Measurements from ENCODE around the gene ARHGAP26. TPM values are rescaled to one million over a fixed set of nuclear protein-coding genes. Genes with fewer than 3 reads are reported as not detected.

ARHGAP26 gene
- total and polyA plus RNA-seq, 10 donors, result 4.2 to 148 (median 55.5) TPM

GRCh38 chr5:143143973-143144372 lies 373.8 kb downstream of the ARHGAP26 start:
- WGBS, 5 donors, result 97 to 99% (median 97%) methylated on average over 3 of the region's 3 CpGs
- H3K27ac ChIP-seq, result no peak overlapping the region

GRCh38 chr5:143145243-143146160 lies 375.3 kb downstream of the ARHGAP26 start:
- Histone ChIP-seq H3K4me1 (peaks cover 0 to 16% (median 6%) of the 10 kb centered on the region in 6 donors), H3K27ac (peak overlapping the region in 6 of 8 donors; percentile 28 to 71 (median 64)), H3K4me3 (no peak overlapping the region)

More at GRCh38 chr5:143143973-143144372, 373.8 kb downstream of the ARHGAP26 start:
- H3K27me3 ChIP-seq (replicated peaks in 1 of 7), result no peaks in the 10 kb centered on the region
- no peak overlapping the region for H3K4me3 ChIP-seq
- peaks cover 0 to 19% (median 6%) of the 10 kb centered on the region in 6 donors for H3K4me1 ChIP-seq
- no peak for DNase-seq
- H3K36me3 ChIP-seq, result peaks cover 0 to 30% (median 0%) of the 10 kb centered on the region in 6 donors
- TF ChIP-seq CTCF (IDR thresholded peaks at IDR 0.05 in 8 of 11, conservative IDR thresholded peaks at IDR 0.05 in 3 of 11) (no peak), POLR2A (IDR thresholded peaks at IDR 0.05) (no peak)
- H3K9me3 ChIP-seq, result no peaks in the 10 kb centered on the region
- intact Hi-C loops (cut with DNase I; ENCODE audit: low total_unique reads), result no loop called here

GRCh38 chr5:143146161-143146560 lies 376.0 kb downstream of the ARHGAP26 start:
- H3K36me3 ChIP-seq, result peaks cover 0 to 40% (median 0%) of the 10 kb centered on the region in 6 donors
- intact Hi-C loops (cut with DNase I; ENCODE audit: low total_unique reads), result no loop called here
- H3K4me3 ChIP-seq, result no peak overlapping the region
- DNase-seq, result no peak
- peaks cover 0 to 14% (median 5%) of the 10 kb centered on the region in 6 donors for H3K4me1 ChIP-seq
- no peaks in the 10 kb centered on the region for H3K9me3 ChIP-seq
- H3K27me3 ChIP-seq (replicated peaks in 1 of 7), result no peaks in the 10 kb centered on the region
- H3K27ac ChIP-seq, result peak overlapping the region in 5 of 8 donors; percentile 57 to 71 (median 66)
- TF ChIP-seq CTCF (IDR thresholded peaks at IDR 0.05 in 8 of 11, conservative IDR thresholded peaks at IDR 0.05 in 3 of 11) (no peak), POLR2AphosphoS5 (IDR thresholded peaks at IDR 0.05) (no peak), POLR2A (IDR thresholded peaks at IDR 0.05) (no peak)

More at GRCh38 chr5:143145243-143146160, 375.3 kb downstream of the ARHGAP26 start:
- TF ChIP-seq POLR2AphosphoS5 (IDR thresholded peaks at IDR 0.05), result no peak
- no peak for TF ChIP-seq POLR2A (IDR thresholded peaks at IDR 0.05)
- TF ChIP-seq CTCF (IDR thresholded peaks at IDR 0.05 in 8 of 11, conservative IDR thresholded peaks at IDR 0.05 in 3 of 11), result no peak
- H3K9me3 ChIP-seq, result no peaks in the 10 kb centered on the region
- DNase-seq, result no peak
- intact Hi-C loops (cut with DNase I; ENCODE audit: low total_unique reads), result no loop called here
- 61 to 69% (median 63%) methylated on average over 9 of the region's 9 CpGs for whole genome bisulfite sequencing, 5 donors
- H3K27me3 ChIP-seq (replicated peaks in 1 of 7), result no peaks in the 10 kb centered on the region
- peaks cover 0 to 37% (median 0%) of the 10 kb centered on the region in 6 donors for H3K36me3 ChIP-seq

GRCh38 chr5:143147383-143147782 lies 377.2 kb downstream of the ARHGAP26 start:
- peaks cover 0 to 45% (median 0%) of the 10 kb centered on the region in 6 donors for H3K36me3 ChIP-seq
- DNase-seq, result no peak
- no peak overlapping the region for H3K4me3 ChIP-seq
- no peaks in the 10 kb centered on the region for H3K9me3 ChIP-seq
- 73 to 85% (median 81%) methylated on average over 4 of the region's 4 CpGs for WGBS, 5 donors
- TF ChIP-seq CTCF (IDR thresholded peaks at IDR 0.05 in 8 of 11, conservative IDR thresholded peaks at IDR 0.05 in 3 of 11) (no peak), POLR2A (IDR thresholded peaks at IDR 0.05) (no peak), POLR2AphosphoS5 (IDR thresholded peaks at IDR 0.05) (no peak)
- H3K27ac ChIP-seq, result peak overlapping the region in 6 of 8 donors; percentile 9 to 71 (median 34)
- H3K4me1 ChIP-seq, result peaks cover 0 to 7% (median 0%) of the 10 kb centered on the region in 6 donors
- intact Hi-C loops (cut with DNase I; ENCODE audit: low total_unique reads), result no loop called here
- no peaks in the 10 kb centered on the region for H3K27me3 ChIP-seq (replicated peaks in 1 of 7)
